ENCODE data around the gene ACAT2.
A peak's percentile ranks its signal among the peaks of the same experiment; 100 is the strongest.
"Not testable (repeated sequence)": the region's sequence is repeated elsewhere in the genome, so short reads cannot be mapped to it uniquely, and the experiment has no call there.

Gene ACAT2

DNA sequence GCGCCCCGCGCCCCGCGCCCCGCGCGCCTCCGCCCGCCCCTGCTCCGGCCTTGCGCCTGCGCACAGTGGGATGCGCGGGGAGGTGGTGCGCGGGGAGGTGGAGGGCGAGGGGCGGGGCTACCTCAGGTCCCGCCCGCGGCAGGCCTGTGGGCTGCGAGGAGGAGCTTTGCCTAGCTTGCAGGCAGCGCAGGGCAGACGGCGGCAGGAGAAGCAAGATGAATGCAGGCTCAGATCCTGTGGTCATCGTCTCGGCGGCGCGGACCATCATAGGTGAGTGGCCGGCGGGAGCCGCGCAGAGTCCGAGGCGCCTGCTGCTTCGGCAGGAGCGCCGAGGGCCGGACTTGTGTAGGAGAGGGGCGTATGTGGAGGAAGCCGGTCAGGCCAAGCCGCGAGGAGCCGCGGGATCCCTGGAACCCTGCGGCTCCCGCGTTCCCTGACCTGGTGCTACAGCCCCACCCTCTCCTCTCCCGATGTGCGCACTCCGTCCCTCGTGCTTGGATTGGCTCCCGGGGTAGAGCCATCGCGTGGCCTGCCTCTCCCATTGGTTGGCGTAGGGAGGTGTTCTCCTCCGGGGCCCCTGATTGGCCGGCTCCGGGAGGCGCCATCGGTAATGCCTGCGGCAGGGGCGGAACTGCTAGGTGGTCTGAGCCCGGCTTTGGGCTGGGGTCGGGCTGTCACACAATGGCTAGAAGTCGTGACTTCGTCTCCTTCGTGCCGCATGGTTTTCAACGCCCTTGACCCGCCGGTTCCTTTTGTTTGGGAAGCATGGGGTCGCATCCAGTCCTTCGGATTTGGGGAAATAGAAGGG lies at the start of gene ACAT2:
ACAT2 (plus strand) TSS at position 173 of the 808 bp plus-strand sequence; CDS start at position 216, 43 bp downstream.
- DNase-seq, result peak; percentile 96

DNA sequence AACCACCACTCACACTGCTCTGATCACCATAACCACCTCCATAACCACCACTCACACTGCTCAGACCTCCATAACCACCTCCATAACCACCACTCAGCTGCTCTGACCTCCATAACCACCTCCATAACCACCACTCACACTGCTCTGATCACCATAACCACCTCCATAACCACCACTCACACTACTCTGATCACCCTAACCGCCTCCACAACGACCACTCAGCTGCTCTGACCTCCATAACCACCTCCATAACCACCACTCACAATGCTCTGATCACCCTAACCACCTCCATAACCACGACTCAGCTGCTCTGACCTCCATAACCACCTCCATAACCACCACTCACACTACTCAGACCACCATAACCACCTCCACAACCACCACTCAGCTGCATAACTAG lies 49.5 kb upstream of the ACAT2 start:
- not testable (repeated sequence) for DNase-seq

DNA sequence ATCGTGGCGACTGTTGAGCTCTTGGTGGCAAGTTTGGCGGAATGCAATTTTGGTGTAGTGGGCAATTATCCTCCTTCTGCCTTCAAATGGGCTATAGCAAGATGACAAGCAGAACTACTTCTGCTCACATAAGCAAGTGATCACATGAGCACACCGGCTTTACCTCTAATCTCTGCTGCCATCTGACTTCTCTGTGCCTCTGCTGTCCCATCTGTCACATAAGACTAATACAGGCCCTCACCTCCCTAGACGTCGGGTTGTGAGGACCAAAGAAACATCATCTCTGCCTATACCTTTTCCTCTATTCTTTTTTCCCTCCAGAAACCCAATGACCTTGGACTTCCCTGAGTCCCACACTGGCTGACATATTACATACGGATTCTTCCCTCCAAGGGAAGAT lies 47.9 kb upstream of the ACAT2 start:
- DNase-seq, result no peak

DNA sequence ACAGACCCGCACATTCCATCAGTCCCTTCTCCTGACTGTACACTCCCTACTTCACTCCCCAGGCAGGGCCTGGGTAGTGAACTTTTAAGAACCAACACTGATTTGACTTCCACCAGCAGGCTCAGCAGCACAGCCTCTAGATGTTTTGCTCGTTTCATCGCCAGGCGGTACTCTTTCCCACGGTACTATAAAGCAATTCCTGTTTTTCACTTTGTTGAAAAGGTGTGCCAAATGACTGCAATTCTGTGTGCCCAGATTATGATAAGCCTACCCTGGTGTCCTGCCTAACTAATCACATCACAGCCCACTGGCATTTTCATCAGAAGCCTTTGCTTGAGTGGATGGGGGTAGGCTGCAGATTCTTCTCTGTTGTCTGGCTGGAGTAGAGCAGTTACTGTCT lies 47.4 kb upstream of the ACAT2 start:
- DNase-seq, result no peak

DNA sequence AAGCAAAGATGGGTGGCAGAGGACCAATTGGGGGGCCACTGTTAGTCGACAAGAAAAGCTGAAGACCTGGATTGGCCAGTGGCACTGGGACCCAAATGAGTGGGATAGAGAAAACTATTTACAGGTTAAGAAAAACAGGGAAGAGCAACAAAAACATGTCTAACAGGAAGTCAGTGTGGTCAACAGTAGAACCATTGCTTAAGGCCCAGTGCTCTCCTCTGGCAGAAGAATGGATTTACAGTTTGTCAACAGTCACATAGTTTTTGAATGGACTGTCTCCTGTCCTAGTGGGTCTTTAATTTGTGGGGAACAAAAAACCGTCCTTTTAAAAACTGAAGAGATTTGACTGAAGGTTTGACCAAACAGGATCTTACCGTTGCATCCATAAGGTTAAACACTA lies 46.7 kb upstream of the ACAT2 start:
- no peak for DNase-seq

DNA sequence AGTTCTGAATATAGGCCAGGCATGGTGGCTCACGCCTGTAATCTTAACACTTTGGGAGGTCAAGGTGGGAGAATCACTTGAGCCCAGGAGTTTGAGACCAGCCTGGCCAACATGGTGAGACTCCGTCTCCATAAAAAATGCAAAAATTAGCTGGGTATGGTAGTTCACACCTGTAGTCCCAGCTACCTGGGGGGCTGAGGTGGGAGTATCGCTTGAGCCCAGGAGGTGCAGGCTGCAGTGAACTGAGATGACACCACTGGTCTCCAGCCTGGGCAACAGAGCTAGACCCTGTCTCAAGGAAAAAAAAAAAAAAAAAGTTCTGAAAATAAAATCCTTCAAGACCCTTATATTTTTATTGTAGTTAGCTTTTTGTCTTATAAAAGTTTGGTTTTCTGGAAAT lies 46.2 kb upstream of the ACAT2 start:
- DNase-seq, result no peak

DNA sequence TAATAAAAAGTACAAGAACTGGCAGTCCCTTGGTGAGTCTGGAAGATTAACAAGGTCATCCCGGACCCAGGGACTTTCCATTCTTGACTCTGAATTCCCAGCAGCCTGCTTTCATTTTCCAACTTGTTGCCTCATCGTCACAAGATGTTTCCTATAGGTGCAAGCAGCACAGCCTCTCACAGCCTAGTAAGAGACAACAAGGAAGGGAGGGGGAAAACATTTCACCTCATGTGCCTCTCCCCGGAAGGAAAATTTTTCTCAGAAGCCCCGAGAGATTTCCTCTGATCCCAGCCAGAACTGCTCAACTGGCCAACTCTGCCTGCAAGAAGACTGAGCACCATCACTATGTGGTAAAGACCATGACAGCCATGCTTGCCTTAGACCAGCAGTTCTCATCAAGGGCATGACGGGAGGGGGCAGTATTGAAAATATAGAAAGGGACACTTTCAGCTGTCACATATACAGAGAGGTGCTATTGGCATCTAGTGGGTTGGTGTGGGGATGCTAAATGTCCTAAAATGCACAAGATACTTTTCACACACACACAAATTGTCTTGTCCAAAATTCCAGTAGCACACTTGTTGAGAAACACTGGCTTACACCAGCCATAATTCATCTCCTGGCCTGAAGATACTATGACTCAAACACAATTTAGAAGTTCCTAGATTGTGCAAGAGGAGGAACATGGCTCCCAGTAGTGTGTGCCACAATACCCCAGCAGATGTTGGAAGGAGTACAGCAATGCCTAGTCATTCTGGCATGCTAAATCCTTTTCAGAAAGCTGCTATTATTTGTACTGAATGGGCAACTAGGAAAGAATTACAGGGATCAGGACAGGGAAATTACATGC lies 45.4 kb upstream of the ACAT2 start:
- DNase-seq, result no peak

DNA sequence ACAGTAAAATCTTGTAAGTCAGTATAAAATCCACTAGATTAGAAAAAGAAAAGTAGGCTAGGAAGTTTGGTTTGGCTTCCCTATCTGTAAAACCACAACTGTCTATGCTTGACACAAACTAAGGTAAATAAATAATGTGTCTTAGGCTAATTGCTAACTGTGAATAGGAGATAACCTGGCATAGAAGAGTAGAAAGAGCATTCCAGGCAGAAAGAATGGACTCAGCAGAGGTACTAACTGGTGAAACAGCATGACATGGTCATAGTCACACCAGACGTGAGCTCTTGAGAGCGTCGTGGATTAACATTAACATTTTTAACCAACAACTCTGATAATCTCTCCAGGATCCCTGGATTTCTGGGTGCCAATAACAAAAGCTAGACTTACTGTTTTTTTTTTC lies 43.2 kb upstream of the ACAT2 start:
- DNase-seq, result no peak

DNA sequence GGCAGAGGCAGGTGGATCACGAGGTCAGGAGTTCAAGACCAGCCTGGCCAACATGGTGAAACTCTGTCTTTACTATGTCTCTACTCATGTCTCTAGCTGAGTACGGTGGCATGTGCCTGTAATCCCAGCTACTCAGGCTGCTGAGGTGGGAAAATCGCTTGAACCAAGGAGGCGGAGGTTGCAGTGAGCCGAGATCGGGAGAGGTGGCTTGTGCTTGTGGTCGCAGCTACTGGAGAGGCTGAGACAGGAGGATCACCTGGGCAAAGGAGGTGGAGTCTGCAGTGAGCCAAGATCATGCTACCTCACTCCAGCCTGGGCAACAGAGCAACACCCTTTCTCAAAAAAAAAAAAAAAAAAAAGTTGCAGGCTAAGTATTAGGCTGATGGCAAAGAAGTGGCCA lies 42.6 kb upstream of the ACAT2 start:
- DNase-seq, result no peak

DNA sequence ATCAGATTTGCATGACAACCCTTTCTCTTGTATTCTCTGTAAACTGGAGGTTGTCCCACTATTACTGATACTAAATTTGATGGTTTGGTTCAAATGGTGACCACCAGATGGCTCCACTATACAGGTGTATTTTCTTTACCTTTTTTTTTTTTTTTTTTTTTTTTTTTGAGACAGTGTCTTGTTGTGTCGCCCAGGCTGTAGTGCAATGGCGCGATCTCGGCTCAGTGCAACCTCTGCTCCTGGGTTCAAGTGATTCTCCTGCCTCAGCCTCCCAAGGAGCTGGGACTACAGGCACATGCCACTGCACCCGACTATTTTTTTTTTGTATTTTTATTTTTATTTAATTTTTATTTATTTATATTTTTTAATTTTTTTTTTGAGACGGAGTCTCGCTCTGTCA lies 41.1 kb upstream of the ACAT2 start:
- DNase-seq, result no peak

DNA sequence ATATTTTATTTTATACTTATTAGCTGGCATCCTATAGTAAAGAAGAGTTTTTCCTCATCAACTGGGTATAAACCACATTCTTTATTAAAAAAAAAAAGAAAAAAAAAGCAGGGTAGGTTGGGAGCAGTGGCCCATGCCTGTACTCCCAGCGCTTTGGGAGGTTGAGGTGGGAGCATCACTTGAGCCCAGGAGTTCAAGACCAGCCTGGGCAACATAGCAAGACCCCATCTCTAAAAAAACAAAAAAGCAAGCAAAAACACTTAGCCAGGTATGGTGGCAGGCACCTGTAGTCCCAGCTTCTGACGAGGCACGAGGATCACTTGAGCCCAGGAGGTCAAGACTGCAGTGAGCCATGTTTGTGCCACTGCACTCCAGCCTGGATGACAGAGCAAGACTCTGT lies 39.9 kb upstream of the ACAT2 start:
- DNase-seq, result not testable (repeated sequence)

DNA sequence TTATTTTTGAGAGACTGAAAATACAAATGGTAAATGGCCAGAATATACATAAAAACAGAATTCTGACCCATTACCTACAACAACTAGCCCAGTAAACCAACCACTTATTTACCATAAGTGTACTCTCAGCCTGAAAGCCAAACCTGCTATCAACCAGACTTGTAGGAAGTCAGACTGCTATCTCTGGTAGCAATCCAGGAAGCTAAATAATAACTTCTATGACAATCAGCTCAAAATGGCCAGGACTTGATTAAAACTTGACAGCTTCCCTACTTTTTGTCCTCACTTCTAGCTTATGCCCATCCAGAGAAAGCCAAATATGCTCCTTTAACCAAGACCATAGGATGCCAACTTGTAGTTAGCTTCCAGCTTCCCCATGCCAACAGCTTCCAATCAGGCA lies 39.2 kb upstream of the ACAT2 start:
- no peak for DNase-seq

DNA sequence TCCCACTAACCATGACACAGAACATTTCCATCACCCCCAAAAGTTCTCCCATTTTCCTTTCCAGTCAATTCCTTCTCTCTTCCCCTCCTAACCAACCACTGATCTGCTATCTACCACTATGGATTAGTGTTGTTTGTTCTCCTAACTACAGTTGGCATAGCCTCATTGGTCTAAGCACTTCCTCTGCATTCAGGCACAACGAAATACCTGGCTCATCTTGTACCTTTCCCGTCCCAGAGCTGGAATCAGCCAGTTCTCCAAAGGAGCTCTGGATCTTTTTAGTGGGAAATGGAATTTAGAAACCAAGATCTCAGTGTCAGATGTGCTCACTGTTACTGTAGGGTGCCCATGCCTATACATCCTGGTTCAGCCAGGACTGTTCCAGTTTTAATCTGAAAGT lies 38.6 kb upstream of the ACAT2 start:
- DNase-seq, result no peak

DNA sequence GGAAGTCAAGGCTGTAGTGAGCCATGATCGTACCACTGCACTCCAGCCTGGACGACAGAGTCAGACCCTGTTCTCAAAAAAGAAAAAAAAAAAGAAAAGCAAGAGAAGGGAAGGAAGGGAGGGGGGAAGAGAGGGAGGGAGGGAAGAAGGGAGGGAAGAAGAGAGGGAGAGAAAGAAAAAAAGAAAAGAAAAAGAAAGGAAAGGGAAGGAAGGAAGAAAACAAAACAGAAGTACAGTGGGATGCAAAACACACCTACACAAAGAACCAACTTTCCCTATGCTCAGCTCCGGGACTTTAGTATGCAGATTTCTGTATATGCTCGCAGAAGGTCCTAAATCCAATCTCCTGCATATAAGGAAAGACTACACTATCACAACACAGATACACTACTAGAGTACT lies 37.1 kb upstream of the ACAT2 start:
- no peak for DNase-seq

DNA sequence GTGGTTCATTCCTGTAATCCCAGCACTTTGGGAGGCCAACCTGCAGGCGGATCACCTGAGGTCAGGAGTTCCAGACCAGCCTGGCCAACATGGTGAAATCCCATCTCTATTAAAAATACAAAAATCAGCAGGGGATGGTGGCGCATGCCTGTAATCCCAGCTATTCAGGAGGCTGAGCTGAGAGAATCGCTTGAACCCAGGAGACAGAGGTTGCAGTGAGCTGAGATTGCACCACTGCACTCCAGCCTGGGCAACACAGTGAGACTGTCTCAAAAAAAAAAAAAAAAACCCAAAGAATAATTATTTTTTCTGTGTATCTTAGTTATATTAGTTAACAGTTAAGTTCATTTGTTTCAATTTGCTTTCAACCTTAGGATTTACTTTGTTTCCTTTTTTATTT lies 36.6 kb upstream of the ACAT2 start:
- not testable (repeated sequence) for DNase-seq

DNA sequence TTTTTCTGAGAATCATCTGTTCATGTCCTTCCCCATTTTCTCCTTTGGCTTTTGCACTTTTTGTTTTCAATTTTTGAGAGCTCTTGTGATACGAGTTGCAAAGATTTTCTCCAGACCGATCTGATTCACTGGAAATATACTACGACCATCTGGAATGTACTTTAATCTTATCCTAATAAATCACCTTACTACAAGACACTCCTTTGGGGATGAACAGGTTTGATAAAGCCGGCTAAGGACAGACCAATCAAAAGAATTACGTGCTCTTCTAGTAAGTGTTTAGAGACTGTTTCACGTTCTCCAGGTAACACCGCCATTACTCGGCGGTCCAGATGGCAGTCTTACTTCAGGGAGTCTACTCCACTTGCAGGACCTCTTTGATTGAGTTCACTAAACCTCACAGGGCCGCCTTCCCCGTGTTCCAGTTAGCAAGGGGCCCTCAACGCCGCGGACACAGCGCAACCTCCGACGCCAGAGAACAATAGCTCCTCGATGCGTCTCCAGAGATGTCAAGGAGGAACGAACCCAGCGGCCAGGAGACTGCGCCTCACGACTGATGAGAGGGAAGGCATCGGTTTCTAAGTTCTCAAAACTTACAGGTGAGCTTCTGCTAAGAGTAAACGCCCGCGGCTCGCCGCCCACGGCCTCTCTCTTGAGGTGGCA lies 35.5 kb upstream of the ACAT2 start:
- DNase-seq, result no peak

DNA sequence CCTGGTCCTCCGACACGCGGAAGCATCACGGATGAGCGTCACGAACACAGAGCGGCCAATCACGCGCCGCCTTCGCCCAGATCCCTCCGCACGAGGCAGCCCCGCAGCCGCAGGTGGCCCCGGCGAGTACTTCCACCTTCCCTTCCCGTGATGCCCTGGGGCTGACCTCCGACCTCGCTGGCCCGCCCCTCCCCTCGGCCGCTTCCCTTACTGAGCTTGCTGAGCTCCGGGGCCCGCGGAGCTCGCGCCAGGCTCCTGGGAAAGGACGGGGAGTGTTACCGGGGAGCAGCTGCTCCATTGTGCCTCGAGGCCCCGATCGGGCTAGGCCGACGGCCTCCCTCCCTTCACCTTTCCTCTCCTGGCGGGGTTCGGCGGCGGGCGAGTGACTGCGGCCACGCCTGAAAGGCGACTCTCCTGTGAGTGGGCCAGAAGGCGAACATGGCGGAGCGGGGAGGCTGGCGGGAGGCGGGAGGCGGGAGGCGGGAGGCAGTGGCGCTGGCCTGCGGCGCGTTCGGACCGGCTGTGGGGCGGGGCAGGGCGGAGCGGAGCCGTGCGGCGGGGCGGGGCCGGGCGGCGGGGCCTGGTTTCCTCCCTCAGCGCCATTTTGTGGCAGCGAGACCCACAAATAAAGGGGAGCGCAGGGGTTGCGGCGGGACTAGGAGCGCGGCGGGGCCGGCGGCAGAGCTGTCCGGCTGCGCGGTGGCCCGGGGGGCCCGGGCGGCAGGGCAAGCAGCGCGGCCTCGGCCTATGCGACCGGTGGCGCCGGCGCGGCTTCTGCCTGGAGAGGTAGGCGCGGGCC lies 34.7 kb upstream of the ACAT2 start, which contains the start of gene WTAP:
WTAP (plus strand) TSS at position 589 of the 799 bp plus-strand sequence. CDS start 8,760 bp downstream, outside the sequence.
- peak; percentile 94 for DNase-seq

DNA sequence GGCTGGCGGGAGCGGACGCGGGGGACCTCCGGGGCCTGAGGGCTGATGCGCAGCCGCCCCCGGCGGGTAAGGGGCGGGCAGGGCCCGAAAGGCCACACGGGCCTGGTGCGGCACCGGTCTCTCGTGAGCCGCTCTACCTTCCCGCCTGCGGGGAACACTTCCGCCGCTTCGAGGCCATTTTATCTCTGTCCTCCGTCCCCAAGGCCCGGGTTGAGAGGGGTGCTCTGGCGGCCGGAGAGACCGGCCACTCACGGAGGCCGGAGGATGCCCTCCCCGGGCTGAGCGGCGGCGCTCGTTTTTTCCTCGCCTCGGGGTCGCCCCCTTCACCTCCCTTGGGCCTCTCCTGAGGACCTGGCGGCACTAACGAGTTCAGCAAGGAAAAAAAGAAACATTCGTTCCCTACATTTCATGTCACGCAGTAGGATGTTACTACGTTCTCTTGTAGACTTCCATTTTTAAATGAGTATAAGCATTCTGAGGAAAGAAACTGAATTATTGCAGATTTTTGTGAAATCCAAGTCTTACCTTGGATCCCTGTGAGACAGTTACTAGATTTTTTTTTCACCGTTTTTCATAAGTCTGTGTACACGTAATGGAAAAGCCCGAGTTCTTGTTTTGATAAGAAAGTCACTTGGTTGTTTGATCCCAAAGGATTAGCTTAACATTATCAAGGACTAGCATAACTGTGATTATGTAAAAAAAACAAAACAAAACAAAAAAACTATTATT lies 34.0 kb upstream of the ACAT2 start:
- peak; percentile 73 for DNase-seq

DNA sequence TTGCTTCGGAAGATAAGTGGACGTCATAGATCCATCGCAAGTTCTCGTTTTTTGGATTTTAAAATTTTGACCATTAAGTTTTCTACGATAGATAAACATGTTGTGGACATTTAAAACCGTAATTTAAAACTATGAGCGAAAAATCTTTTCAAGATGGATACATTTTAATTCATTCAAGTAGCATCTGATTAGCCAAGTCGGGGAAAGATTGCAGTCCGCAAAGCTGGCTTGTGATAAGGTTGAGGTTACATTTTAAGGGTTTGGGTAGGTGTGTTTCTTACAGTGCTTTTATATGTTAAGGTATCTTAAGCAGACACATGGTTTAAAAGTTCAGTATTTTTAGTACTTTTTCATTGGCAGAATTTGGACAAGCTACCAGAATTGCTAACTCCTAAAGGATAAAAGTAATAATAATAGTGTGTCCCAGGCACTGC lies 33.3 kb upstream of the ACAT2 start:
- no peak for DNase-seq

DNA sequence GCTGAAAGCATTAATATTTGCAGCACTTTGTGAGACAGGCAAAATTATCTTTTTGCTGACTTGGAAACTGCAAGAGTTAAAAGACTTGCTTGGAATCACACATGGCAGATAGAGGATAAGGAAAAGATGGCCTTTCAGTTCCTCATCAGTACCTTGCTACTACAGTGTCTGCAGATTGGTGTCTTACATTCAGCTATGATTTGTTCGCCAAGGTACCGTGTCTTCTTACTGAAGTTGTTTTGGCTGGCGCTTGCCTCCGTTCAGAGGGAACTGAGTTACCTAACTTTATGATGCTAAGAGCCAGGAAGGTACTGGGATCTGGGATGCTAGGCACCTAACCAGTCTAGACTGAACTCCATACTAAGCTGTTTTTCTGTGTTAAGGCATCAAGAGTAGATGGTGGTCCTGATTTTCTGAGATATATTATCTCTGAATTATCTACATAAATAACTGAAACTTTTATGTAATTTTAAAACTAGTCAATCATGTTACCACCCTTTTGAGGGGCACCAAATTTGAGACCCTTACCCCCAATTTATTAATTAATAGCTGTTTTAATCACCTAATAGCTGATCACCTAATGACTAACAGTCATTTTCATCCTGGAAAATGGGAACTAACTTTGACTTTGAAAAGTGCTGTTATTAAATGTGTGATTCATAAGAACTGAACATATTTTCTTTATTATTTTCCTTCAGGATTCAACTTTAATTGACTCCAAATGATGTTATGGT lies 32.1 kb upstream of the ACAT2 start:
- no peak for DNase-seq

DNA sequence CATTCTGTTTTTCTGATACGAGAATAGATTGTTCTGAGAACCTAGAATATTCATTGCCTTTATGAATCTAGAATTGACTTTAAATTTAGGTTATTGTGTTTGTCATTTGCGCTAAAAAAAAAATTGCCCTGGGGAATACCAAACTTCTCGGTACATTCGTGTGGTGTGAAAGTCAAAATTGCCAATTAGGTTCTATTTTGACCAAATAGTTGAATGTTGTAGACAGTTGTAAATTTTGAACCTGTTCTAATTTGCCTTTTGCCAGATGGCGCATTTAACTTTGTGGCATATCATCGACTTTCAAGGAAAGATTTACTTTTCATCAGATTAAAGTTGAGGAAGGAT lies 31.5 kb upstream of the ACAT2 start:
- no peak for DNase-seq
